ENCODE measurements around the gene CPT1A.

The CPT1A gene

DNA sequence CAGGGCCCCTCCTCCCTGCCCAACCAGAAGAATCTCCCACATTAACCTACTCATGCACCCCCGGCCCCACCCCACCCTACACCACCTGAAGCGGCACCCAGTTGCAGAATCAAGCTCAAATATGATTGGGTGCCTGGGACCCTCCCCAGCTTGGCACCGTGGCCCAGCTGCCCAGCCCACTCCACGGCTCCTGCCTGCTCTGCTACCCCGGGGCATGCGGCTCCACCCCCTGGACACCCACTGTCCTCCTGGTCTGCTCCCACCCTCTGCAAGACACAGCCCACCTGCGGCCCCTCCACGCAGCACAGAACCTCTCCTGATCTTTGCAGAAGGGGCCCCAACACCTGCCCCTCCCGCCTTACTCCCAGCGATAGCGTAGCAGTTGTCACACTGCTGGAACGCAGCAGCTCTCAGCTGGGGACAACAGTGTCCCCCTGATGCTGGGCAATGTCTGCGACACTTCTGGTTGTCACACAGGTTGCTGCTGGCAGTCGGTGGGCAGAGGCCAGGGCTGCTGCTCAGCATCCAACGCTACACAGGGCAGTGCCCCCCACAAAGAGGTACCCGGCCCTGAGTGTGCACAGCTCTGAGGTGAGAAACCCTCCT is 58.4 kb downstream of the CPT1A start:
- TF ChIP-seq, protein P1, sequence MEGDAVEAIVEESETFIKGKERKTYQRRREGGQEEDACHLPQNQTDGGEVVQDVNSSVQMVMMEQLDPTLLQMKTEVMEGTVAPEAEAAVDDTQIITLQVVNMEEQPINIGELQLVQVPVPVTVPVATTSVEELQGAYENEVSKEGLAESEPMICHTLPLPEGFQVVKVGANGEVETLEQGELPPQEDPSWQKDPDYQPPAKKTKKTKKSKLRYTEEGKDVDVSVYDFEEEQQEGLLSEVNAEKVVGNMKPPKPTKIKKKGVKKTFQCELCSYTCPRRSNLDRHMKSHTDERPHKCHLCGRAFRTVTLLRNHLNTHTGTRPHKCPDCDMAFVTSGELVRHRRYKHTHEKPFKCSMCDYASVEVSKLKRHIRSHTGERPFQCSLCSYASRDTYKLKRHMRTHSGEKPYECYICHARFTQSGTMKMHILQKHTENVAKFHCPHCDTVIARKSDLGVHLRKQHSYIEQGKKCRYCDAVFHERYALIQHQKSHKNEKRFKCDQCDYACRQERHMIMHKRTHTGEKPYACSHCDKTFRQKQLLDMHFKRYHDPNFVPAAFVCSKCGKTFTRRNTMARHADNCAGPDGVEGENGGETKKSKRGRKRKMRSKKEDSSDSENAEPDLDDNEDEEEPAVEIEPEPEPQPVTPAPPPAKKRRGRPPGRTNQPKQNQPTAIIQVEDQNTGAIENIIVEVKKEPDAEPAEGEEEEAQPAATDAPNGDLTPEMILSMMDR (conservative IDR thresholded peaks at IDR 0.05) = no peak
- no peak overlapping the region for H3K27ac ChIP-seq

DNA sequence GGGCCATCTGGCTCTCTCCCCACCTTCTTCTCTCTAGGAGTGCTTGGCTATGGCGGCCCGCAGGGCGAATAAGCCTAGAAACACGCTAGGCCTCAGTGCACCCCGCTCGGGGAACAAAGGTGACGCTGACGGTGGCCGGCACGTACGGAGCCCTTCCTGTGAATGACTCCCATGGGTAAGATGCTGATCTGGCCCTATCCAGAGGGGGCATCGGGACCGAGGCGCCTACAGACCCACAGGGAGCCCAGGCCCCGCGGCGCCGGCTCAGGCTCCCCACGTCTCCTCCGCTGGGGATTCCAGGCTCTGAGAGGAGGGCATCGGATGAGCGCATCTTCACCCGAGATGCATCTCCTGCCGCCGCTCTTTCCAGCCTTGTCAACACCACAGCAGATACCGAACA is 59.0 kb downstream of the CPT1A start:
- no peak overlapping the region for H3K27ac ChIP-seq
- TF ChIP-seq, protein P1 (conservative IDR thresholded peaks at IDR 0.05) = no peak

DNA sequence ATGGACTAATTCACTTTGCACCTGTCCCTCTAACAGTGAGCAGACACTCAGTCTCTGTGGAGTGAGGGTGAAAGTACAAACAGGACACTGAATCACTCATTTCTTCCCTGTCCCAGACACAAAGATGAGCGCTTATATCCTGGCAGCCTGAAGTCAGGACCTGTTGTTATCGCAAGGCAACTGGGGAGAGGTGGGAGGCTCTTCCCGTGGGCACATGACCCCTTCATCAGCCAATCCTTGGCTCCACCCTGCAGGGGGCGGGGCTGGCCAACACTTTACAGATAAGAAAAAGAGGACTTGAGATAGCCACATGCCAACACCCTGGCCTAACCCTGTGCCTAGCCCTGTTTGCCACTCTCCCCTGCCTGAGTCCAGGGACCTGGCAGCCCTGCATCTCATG is 60.9 kb downstream of the CPT1A start:
- TF ChIP-seq, protein P1 (conservative IDR thresholded peaks at IDR 0.05) = no peak
- H3K27ac ChIP-seq = no peak overlapping the region

DNA sequence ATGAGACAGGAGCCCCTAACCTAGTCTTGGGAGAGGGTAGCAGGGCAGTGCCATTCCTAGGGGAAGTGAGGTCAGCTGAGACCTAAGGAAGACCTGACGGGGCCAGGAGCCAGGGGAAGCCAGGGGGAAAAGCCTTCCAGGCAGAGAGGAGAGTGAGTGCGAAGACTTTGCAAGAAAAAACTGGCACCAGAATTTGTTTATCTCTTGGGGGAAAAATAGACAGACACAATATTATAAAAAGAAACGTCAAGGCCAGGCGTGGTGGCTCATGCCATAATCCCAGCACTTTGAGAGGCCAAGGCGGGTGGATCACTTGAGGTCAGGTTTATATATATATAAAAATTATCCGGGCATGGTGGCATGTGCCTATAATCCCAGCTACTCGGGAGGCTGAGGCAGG is 63.5 kb downstream of the CPT1A start:
- TF ChIP-seq, protein P1 (conservative IDR thresholded peaks at IDR 0.05) = no peak
- no peak overlapping the region for H3K27ac ChIP-seq

DNA sequence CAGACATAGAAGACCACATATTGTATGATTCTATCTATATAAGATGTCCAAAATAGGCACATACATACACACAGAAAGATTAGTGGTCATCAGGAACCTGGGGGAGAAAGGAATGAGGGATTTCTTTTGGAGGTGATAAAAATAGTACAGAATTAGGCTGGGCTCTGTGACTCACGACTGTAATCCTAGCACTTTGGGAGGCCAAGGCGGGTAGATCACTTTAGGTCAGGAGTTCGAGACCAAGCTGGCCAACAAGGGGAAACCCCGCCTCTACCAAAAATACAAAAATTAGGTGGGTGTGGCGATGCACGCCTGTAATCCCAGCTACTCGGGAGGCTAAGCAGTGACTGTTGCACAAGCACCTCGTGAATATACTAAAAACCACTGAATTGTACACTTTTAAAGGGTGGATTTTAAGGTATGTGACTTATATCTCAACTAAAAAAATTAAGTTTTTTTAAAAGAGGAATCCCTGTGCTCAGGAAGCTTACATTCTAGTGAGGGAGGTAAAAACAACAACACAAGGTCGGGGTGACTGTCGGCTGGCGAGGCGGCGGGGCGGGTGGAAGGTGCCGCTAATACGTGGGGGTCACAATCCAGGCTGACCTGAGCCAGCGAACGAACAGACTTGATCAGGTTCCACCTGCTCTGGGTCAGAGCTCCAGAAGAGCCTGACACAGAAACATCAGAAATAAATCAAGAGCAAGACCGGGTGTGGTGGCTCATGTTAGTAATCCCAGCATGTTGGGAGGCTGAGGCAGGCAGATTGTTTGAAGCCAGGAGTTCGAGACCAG is 65.1 kb downstream of the CPT1A start:
- no peak overlapping the region for H3K27ac ChIP-seq
- TF ChIP-seq, protein P1 (conservative IDR thresholded peaks at IDR 0.05) = no peak

DNA sequence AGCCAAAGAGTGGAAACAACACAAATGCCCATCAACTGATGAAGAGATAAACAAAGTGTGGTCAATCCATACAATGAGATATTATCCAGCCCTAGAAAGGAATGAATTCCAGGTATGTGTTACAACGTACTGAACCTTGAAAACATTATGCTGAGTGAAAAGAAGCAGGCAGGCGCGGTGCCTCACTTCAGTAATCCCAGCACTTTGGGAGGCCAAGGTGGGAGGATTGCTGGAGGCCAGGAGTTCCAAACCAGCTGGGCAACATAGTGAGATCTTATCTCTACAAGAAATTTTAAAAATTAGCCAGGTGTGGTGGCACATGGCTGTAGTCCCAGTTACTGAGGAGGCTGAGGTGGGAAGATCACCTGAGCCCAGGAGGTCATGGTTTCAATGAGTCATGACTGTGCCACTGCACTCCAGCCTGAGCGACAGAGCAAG is 65.7 kb downstream of the CPT1A start:
- TF ChIP-seq, protein P1 (conservative IDR thresholded peaks at IDR 0.05) = no peak
- no peak overlapping the region for H3K27ac ChIP-seq

DNA sequence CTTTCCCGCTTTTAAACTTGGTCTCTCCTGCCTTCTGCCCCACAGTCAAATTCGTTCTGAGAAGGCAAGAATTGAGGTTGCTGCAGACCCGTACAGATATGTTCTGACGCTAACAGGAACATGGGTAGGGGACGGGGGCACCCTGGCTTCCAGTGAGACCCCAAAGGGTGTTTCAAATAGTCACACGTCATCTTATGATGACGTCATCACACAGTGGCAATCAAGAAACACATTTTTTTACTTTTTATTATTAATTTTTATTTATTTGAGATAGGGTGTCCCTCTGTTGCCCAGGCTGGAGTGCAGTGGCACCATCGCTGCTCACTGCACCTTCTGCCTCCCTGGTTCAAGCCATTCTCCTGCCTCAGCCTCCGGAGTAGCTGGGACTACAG is 67.5 kb downstream of the CPT1A start:
- H3K27ac ChIP-seq = no peak overlapping the region
- TF ChIP-seq, protein P1 (conservative IDR thresholded peaks at IDR 0.05) = no peak
